T-cell (primary cell): Measurements from ENCODE around the gene THADA. TPM values are rescaled to one million over a fixed set of nuclear protein-coding genes. Genes with fewer than 3 reads are reported as not detected.

ENCODE experiments used
- ATAC-seq, 4 experiments: fragments of 200-7000 bp in 3 of 4; fragments of 150-1000 bp in 1 of 4; cut with Tn5 transposase; replicated peaks in 1 of 4; 1 replicate in 3 of 4; 2 replicates in 1 of 4; pipeline ENCODE4 v1.10.0; 2021; ENCODE audit warnings: moderate library complexity in 3 of 4, mild to moderate bottlenecking in 2 of 4, moderate number of reproducible peaks in 1 of 4
- CTCF ChIA-PET, 2 donors: fragments of 300-600 bp; sonication (Branson Sonifier 250); formaldehyde crosslinking; loops; one replicate each; lab custom pipeline; 2022; ENCODE audit warnings: antibody characterized with exemption in 2 of 2; lab: Charles Lee
- POLR2A ChIA-PET, 2 donors: fragments of 300-600 bp; sonication (Branson Sonifier 250); formaldehyde crosslinking; loops; one replicate each; lab custom pipeline; 2022; ENCODE audit warnings: antibody characterized with exemption in 2 of 2; lab: Charles Lee
- DNase-seq, 35 experiments: peaks; one replicate each; pipeline versions ENCODE4 v3.0.0 to v3.0.0-alpha.2; 2013 to 2023
- H3K27ac ChIP-seq: one replicate; pipeline ENCODE4 v1.5.1; 2013; ENCODE audit warnings: low read length
- H3K27me3 ChIP-seq, 2 experiments: replicated peaks in 1 of 2; 1 replicate in 1 of 2; 2 replicates in 1 of 2; pipeline versions ENCODE4 v1.6.1 to v1.7.0; 2013; ENCODE audit warnings: low read length in 1 of 2, mixed read lengths in 1 of 2; ENCODE audit not compliant: control insufficient read depth in 2 of 2, insufficient read depth in 2 of 2; ENCODE audit errors: extremely low read depth in 1 of 2
- H3K36me3 ChIP-seq, 2 donors: 1 replicate in 1 of 2; 2 replicates in 1 of 2; pipeline versions ENCODE4 v1.6.1 to v1.7.0; 2013; ENCODE audit warnings: low read length in 1 of 2; ENCODE audit not compliant: control insufficient read depth in 2 of 2, insufficient read depth in 1 of 2; ENCODE audit errors: extremely low read depth in 1 of 2
- H3K4me1 ChIP-seq, 2 experiments: 1 replicate in 1 of 2; 2 replicates in 1 of 2; pipeline versions ENCODE4 v1.6.1 to v1.7.0; 2013; ENCODE audit warnings: low read length in 2 of 2, mixed read lengths in 1 of 2; ENCODE audit not compliant: insufficient read depth in 2 of 2, control insufficient read depth in 1 of 2; ENCODE audit errors: extremely low read depth in 1 of 2
- H3K4me3 ChIP-seq, 2 donors: 1 replicate in 1 of 2; 2 replicates in 1 of 2; pipeline versions ENCODE4 v1.5.1 to v1.7.0; 2013; ENCODE audit warnings: mild to moderate bottlenecking in 2 of 2, low read length in 1 of 2, moderate library complexity in 1 of 2; ENCODE audit not compliant: control insufficient read depth in 1 of 2; ENCODE audit errors: extremely low read depth in 1 of 2
- H3K9me3 ChIP-seq: 2 replicates; pipeline ENCODE4 v1.7.0; 2013
- H3K27ac Mint-ChIP-seq, 2 donors: one replicate each; pipeline ENCODE4 v1.8.0; 2020 to 2021; ENCODE audit warnings: mild to moderate bottlenecking in 2 of 2, mixed read lengths in 2 of 2
- H3K27me3 Mint-ChIP-seq, 2 donors: one replicate each; pipeline ENCODE4 v1.8.0; 2021 to 2022; ENCODE audit warnings: mixed read lengths in 2 of 2
- H3K36me3 Mint-ChIP-seq: one replicate; pipeline ENCODE4 v1.8.0; 2021; ENCODE audit warnings: mixed read lengths
- H3K4me1 Mint-ChIP-seq, 3 donors: one replicate each; pipeline ENCODE4 v1.8.0; 2020 to 2022; ENCODE audit warnings: mixed read lengths in 3 of 3, mild to moderate bottlenecking in 1 of 3
- H3K4me3 Mint-ChIP-seq, 3 donors: one replicate each; pipeline ENCODE4 v1.8.0; 2020 to 2022; ENCODE audit warnings: mild to moderate bottlenecking in 3 of 3, mixed read lengths in 3 of 3, moderate library complexity in 3 of 3
- H3K9me3 Mint-ChIP-seq, 3 donors: one replicate each; pipeline ENCODE4 v1.8.0; 2020 to 2022; ENCODE audit warnings: mixed read lengths in 3 of 3
- whole genome bisulfite sequencing: methylation state at CpG from one replicate; pipeline ENCODE4 v1.1.5; 2013; ENCODE audit warnings: missing lambda C conversion rate; ENCODE audit not compliant: insufficient coverage; 5-methylcytosine and 5-hydroxymethylcytosine counted together
- total RNA-seq, 35 experiments: library from RNA in 6 of 35; stranded (reverse) in 6 of 35; fragments of 120-200 nt in 1 of 35; gene quantifications; one replicate each; pipeline versions ENCODE4 v1.2.1 to v1.2.4 and lab custom pipeline; 2013 to 2026

The THADA gene
- total RNA-seq, 5 donors from 2014 or later (not counting 1 experiment from before 2014, with no cell fraction given): 36.4 to 50.5 (median 40.6) TPM

DNA sequence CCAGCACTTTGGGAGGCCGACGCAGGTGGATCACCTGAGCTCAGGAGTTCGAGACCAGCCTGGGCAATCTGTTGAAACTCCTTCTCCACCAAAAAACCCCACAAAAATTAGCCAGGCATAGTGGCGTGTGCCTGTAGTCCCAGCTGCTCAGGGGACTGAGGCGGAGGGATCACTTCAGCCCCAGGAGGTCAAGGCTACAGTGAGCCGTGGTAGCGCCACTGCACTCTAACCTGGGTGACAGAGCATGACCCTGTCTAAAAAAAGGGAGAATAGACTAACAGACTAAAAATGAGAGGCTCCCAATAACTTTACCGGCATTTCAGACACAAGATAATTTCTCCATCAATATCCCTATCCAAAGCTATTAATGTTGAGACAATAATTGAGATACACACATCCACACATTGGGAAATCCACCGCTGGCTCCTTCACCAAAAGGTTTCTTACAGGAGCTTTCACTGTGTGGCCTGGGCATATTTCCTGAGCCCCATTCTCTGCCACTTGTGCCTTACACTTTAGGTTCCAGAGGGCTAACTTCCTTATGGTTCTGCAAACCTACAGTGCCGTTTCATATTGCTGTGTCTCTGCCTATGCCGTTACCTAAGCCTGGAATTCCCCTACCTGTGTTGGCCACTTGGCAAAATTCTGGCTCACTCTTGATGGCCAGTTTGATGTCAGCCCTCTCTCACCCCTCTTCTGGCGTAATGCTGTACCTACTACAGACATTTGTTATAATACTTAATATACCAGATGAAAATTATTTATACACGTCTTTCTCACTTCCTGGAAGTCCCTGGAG is 253.7 kb downstream of the THADA start:
- peaks cover 61% of the 10 kb centered on the region for H3K36me3 Mint-ChIP-seq
- POLR2A ChIA-PET: no interaction called here
- H3K27me3 ChIP-seq: no peaks in the 10 kb centered on the region
- ATAC-seq: no peak
- H3K9me3 ChIP-seq: no peaks in the 10 kb centered on the region
- 92% methylated on average over 8 of the region's 13 CpGs for WGBS
- no peaks in the 10 kb centered on the region for H3K9me3 Mint-ChIP-seq
- H3K4me1 ChIP-seq: no peaks in the 10 kb centered on the region
- H3K27me3 Mint-ChIP-seq: no peaks in the 10 kb centered on the region
- no peak for DNase-seq
- H3K27ac Mint-ChIP-seq: no peak overlapping the region
- no peak overlapping the region for H3K4me3 ChIP-seq
- H3K27ac ChIP-seq: no peak overlapping the region
- peaks cover 6 to 22% of the 10 kb centered on the region in 2 donors for H3K36me3 ChIP-seq
- H3K4me3 Mint-ChIP-seq: no peak overlapping the region
- peaks cover 0 to 2% (median 0%) of the 10 kb centered on the region in 3 donors for H3K4me1 Mint-ChIP-seq
- CTCF ChIA-PET: no interaction called here

GRCh38 chr2:43340945-43341356 is 254.9 kb downstream of the THADA start:
- CTCF ChIA-PET: no interaction called here
- no peaks in the 10 kb centered on the region for H3K9me3 Mint-ChIP-seq
- DNase-seq (no peak), ATAC-seq (no peak)
- H3K36me3 ChIP-seq: peaks cover 6 to 20% of the 10 kb centered on the region in 2 donors
- no peak overlapping the region for H3K4me3 ChIP-seq
- H3K27ac Mint-ChIP-seq: no peak overlapping the region
- no peaks in the 10 kb centered on the region for H3K27me3 Mint-ChIP-seq
- no CpG with 5 or more reads among the region's 1 CpG for WGBS
- no peaks in the 10 kb centered on the region for H3K4me1 ChIP-seq
- peaks cover 63% of the 10 kb centered on the region for H3K36me3 Mint-ChIP-seq
- no peak overlapping the region for H3K4me3 Mint-ChIP-seq
- H3K9me3 ChIP-seq: no peaks in the 10 kb centered on the region
- H3K27ac ChIP-seq: no peak overlapping the region
- peaks cover 0 to 2% (median 0%) of the 10 kb centered on the region in 3 donors for H3K4me1 Mint-ChIP-seq
- POLR2A ChIA-PET: no interaction called here
- H3K27me3 ChIP-seq: no peaks in the 10 kb centered on the region

DNA sequence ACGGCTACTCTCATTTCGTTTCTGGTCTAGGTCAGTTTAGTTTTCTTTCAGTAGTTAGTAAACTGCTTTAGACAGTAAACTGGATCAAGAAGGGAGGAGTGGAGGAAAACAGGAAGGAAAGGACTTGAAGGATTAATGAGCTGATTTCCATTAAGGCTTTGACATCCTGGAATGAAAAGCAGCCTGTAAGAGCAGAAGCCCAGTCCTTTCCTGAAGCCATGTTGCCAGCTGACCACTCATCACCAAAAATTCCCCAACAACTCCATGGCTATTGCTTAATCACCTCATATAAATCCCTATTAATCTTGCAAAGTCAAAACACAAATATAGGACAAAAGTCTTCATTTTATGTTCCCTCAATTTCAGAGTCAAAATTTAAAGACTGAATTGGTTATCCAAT is 255.8 kb downstream of the THADA start:
- Histone ChIP-seq H3K27me3 (no peaks in the 10 kb centered on the region), H3K9me3 (no peaks in the 10 kb centered on the region), H3K4me1 (no peaks in the 10 kb centered on the region), H3K4me3 (no peak overlapping the region), H3K36me3 (peaks cover 6 to 20% of the 10 kb centered on the region in 2 donors), H3K27ac (no peak overlapping the region)
- Mint-ChIP-seq H3K27ac (no peak overlapping the region), H3K9me3 (no peaks in the 10 kb centered on the region), H3K36me3 (peaks cover 67% of the 10 kb centered on the region), H3K4me3 (no peak overlapping the region), H3K4me1 (peaks cover 0 to 2% (median 0%) of the 10 kb centered on the region in 3 donors), H3K27me3 (no peaks in the 10 kb centered on the region)
- no peak for ATAC-seq
- WGBS: no CpG with 5 or more reads among the region's 2 CpGs
- ChIA-PET CTCF (no interaction called here), POLR2A (no interaction called here)
- no peak for DNase-seq

GRCh38 chr2:43333656-43334144 is 262.1 kb downstream of the THADA start:
- Histone ChIP-seq H3K27me3 (no peaks in the 10 kb centered on the region), H3K4me3 (no peak overlapping the region), H3K36me3 (peaks cover 0 to 7% of the 10 kb centered on the region in 2 donors), H3K9me3 (no peaks in the 10 kb centered on the region), H3K27ac (no peak overlapping the region), H3K4me1 (no peaks in the 10 kb centered on the region)
- ChIA-PET POLR2A (interaction anchor here in 1 of 2 donors (0.7 kb wide), 1 partner anchor 186 kb away, joined by 3 read pairs; no protein-coding TSS in a partner anchor), CTCF (interaction anchor here in 1 of 2 donors (0.6 kb wide), 1 partner anchor 250 kb away, joined by 3 read pairs; no protein-coding TSS in a partner anchor)
- Mint-ChIP-seq H3K9me3 (no peaks in the 10 kb centered on the region), H3K27ac (no peak overlapping the region), H3K4me1 (peaks cover 0 to 2% (median 0%) of the 10 kb centered on the region in 3 donors), H3K36me3 (peaks cover 47% of the 10 kb centered on the region), H3K27me3 (no peaks in the 10 kb centered on the region), H3K4me3 (no peak overlapping the region)
- WGBS: 58% methylated on average over 2 of the region's 2 CpGs
- DNase-seq: no peak
- no peak for ATAC-seq

GRCh38 chr2:43333101-43333655 is 262.7 kb downstream of the THADA start:
- DNase-seq (no peak), ATAC-seq (no peak)
- Mint-ChIP-seq H3K9me3 (no peaks in the 10 kb centered on the region), H3K4me1 (peaks cover 0 to 2% (median 0%) of the 10 kb centered on the region in 3 donors), H3K27me3 (no peaks in the 10 kb centered on the region), H3K4me3 (no peak overlapping the region), H3K27ac (no peak overlapping the region), H3K36me3 (peaks cover 42% of the 10 kb centered on the region)
- WGBS: 100% methylated on average over 1 of the region's 6 CpGs
- Histone ChIP-seq H3K36me3 (peaks cover 0 to 7% of the 10 kb centered on the region in 2 donors), H3K27me3 (no peaks in the 10 kb centered on the region), H3K27ac (no peak overlapping the region), H3K4me1 (no peaks in the 10 kb centered on the region), H3K4me3 (no peak overlapping the region), H3K9me3 (no peaks in the 10 kb centered on the region)
- ChIA-PET CTCF (no interaction called here), POLR2A (no interaction called here)

DNA sequence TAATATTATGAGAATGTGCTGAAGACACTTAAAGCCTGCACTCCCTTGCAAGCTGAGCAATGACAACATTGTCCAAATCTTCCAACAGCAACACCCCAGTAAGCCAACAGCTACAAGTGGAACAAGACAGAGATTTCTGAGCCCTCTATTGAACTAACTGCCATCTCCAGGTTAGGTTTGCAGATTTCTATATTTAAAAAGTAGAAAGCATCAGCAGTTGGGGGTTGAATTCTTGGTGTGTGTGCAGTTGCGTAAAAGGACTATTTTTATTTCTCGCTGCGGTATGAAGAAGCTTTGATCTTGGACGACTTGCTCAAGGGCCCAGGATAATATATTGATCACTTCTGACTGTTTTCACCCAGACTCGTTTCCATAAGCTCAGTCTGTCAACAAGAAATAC is 263.2 kb downstream of the THADA start:
- H3K27me3 ChIP-seq: no peaks in the 10 kb centered on the region
- Mint-ChIP-seq H3K9me3 (no peaks in the 10 kb centered on the region), H3K4me1 (peaks cover 0 to 2% (median 0%) of the 10 kb centered on the region in 3 donors), H3K27ac (no peak overlapping the region), H3K36me3 (peaks cover 43% of the 10 kb centered on the region), H3K4me3 (no peak overlapping the region), H3K27me3 (no peaks in the 10 kb centered on the region)
- no peak overlapping the region for H3K27ac ChIP-seq
- H3K4me3 ChIP-seq: no peak overlapping the region
- H3K36me3 ChIP-seq: peaks cover 0 to 7% of the 10 kb centered on the region in 2 donors
- POLR2A ChIA-PET: no interaction called here
- DNase-seq (no peak), ATAC-seq (no peak)
- CTCF ChIA-PET: no interaction called here
- no peaks in the 10 kb centered on the region for H3K4me1 ChIP-seq
- no peaks in the 10 kb centered on the region for H3K9me3 ChIP-seq
- 100% methylated on average over 1 of the region's 5 CpGs for WGBS
